ENCODE measurements around the gene BATF3. TPM values are rescaled to one million over a fixed set of nuclear protein-coding genes. Genes with fewer than 3 reads are reported as not detected.
"Not testable (repeated sequence)": the region's sequence is repeated elsewhere in the genome, so short reads cannot be mapped to it uniquely, and the experiment has no call there.

The BATF3 gene
- total RNA-seq, 1 donor from 2014 or later: 1.9 TPM

DNA sequence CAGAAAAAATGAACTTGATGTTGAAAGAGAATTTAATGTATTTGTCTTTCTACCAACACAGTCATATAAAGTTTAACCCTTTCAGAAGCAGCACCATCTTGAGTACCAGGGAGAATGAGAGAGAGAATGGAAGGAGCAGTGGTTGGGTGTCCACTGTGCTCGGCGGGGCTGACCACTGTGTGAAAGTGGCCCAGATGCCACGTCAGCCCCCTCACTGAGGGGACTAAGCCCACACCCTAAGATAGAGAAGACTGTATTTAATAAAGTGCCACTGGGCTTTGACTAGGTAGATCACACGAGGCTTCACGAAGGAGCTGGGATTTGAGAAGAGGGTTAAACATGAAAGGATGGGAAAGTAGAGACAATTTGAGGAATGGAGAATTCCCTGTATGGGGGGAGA, 31.2 kb downstream of the BATF3 start:
- no peak for DNase-seq (ENCODE audit: low spot score)
- intact Hi-C loops (cut with DNase I): loop anchor here (5.0 to 10.0 kb wide), 2 partner anchors 124 to 316 kb away; partner anchors contain the start of genes NSL1 and TATDN3

DNA sequence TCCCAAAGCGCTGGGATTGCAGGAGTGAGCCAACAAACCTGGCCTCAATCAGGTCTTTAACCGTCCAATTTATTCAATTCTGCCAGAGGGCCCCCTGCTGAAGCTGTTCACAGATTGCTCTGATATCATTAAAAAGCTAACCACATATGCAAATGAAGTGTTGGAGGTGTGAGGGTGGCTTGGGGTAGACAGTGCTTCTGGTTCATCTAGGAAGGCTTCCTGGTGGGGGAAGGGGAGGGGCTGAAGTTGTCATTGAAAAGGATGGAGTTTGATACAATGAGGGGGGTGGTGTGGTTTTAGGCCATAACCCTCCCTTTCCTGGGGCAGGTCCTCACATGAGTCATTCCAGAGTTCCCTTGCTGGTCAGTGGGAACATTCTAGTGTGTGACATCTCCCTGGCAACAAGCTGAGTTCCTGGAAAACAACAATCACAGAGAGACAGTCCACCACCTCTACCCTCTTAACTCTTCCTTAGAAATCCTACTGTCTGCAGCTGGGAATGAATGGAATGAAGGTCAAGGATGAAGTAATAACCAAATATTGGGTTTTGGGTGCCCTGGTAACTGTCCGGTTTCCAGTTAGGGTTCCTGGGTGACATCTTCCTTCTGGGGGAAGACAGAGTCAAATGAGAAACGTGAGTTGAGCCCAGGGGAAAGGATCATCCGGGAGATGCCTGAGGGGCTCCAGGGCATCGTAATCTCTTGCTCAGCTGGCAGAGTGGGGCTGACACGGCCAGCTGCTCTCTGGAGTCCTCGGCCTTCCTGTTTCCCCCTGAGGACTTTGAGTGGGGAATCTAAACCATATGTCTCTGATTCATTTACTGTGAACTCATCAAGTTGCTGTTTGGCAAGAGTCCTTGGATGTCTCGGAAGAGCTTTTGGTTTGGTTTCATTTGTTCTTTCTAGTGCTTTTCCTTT, 32.2 kb downstream of the BATF3 start:
- DNase-seq (ENCODE audit: low spot score): no peak
- intact Hi-C loops (cut with DNase I): loop anchor here (2.0 to 10.0 kb wide), 4 partner anchors 33 to 317 kb away; partner anchors contain the start of genes ATF3, NSL1 and TATDN3

DNA sequence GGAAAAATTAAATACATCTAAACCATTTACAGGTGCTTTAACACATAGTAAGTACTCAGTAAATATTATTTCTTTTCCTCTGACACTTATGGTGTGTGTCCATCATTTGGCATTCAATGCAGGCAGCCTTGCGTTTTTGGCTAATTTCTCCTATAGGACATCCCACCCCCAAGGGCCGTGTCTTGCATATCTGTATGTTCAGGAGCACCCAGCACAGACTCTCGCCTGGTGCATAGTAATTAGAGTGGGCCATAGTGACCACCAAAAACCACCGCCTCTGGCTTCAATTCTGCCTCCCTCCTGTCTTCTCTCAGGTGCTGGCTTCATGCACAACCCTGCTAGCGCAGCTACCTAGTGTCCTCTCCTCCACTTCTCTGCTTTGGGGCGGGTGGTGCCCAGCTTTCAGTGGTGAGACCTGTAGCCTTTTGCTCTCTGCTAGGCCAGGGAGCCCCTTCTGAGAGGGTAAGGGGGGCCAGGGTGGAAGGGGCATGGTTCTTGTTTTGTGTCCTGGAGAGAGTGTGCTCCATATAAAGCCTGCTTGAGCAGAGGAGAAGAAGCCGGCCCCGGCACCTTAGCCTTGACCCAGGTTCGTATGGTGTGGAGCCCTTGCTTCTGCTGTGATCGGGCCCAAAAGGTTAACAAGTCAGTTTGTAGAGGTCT, 33.4 kb downstream of the BATF3 start:
- no peak for DNase-seq (ENCODE audit: low spot score)
- intact Hi-C loops (cut with DNase I): loop anchor here (2.0 to 10.0 kb wide), 4 partner anchors 35 to 319 kb away; partner anchors contain the start of genes ATF3, NSL1 and TATDN3

DNA sequence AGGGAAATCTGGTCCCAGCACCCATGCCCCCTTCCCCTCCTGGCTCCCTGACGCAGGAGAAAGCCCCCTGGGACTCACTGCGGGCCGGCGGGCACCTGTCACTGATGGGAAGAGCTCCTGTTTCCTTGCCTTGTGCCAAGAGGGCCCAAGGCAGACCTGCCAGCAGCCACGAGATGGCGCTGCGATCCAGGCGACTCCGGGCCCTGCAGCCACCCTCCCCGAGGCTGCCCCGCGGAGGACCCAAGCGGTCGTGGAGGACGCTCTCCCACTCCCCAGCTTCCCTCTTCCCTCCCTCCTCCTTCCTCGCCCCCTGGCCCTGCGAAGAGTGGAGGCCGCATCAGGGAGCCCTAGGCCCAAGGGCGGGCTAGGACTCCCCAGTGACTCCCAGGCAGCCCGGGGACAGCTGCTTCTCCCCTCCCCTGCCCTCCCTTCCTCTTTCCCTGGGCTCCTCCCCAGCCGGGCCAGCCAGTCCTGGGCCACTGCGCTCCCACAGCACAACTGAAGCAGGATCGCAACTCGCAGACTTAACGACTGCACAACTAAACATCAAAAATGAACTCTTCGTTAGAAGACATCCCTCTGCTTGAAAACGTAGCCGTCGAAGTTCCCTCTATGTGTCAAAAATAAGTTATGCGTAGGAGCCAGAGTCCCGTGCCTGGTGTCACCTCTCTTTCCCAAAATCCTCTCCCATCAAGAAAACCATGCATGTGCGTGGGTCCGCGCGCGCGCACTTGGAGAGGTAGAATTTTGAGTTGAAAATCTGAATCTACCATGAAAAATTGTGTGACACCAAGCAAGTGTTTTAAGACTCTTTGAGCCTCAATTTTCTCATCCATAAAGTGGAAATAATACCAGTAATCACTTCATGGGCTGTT, 34.2 kb downstream of the BATF3 start:
- peak; percentile 94 for DNase-seq (ENCODE audit: low spot score)
- intact Hi-C loops (cut with DNase I): loop anchor here (2.0 to 10.0 kb wide), 4 partner anchors 35 to 319 kb away; partner anchors contain the start of genes ATF3, NSL1 and TATDN3

DNA sequence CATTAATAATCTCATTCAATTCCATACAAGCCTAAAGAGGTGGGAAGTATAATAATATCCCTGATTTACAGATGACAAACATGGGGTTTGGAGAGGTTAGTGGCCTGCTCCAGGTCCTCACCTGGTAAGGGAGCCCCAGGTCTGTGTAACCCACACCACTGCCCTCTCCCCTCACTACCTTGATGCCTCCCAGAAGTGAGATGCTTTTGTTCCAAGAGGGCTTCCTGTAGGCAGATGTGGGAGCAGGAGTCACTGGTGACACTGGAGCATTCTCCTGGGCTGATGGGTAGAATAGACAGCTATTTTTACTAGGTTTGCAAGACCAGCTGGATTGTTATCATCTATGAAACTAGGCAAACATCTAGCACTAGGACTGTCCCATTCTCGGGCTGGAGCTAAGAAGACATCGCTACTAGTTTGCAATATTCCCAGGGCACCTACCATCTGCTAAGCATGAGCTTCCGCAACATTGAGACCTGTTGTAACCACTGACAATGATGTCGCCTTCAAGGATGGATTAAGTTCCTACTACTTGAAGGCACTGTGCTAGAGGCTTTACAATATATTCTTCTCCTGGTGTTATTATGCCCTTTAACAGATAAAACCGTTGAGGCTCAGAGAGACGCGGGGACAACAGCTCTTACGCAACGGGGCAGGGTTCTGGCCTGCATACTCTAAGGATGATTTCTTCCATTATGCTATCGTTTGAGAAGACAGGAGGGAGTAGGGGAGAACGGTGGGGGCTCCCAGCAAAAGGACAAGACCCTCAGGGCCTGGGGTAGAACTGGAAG, 35.0 kb downstream of the BATF3 start:
- DNase-seq (ENCODE audit: low spot score): no peak
- intact Hi-C loops (cut with DNase I): loop anchor here (5.0 to 10.0 kb wide), 2 partner anchors 128 to 320 kb away; partner anchors contain the start of genes NSL1 and TATDN3

DNA sequence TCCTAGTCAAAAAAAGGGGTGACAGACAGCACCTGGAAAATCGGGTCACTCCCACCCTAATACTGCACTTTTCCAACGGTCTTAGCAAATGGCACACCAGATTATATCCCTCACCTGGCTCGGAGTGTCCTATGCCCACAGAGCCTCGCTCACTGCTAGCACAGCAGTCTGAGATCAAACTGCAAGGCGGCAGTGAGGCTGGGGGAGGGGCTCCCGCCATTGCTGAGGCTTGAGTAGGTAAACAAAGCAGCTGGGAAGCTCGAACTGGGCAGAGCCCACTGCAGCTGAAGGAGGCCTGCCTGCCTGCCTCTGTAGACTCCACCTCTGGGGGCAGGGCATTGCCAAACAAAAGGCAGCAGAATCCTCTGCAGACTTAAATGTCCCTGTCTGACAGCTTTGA, 41.4 kb downstream of the BATF3 start:
- intact Hi-C loops (cut with DNase I); DNase-seq (ENCODE audit: low spot score): not testable (repeated sequence)

DNA sequence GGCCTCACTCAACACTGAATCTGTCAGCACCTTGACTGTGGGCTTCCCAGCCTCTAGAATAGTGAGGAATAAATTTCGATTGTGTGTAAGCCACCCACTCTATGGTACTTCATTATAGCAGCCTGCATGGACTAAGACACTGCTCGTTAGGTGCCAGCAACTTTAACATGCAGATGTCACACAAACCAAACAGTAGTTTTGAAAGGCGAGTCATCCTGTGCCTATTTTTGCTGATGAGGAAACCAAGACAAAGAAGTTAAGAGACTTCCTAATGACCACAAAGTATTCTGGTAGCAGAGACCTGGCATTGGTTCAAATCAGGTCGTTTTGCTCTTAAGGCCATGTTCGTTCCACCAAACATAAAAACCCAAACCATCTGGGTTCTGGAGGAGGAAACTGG, 42.9 kb downstream of the BATF3 start:
- intact Hi-C loops (cut with DNase I): no loop called here
- DNase-seq (ENCODE audit: low spot score): no peak

DNA sequence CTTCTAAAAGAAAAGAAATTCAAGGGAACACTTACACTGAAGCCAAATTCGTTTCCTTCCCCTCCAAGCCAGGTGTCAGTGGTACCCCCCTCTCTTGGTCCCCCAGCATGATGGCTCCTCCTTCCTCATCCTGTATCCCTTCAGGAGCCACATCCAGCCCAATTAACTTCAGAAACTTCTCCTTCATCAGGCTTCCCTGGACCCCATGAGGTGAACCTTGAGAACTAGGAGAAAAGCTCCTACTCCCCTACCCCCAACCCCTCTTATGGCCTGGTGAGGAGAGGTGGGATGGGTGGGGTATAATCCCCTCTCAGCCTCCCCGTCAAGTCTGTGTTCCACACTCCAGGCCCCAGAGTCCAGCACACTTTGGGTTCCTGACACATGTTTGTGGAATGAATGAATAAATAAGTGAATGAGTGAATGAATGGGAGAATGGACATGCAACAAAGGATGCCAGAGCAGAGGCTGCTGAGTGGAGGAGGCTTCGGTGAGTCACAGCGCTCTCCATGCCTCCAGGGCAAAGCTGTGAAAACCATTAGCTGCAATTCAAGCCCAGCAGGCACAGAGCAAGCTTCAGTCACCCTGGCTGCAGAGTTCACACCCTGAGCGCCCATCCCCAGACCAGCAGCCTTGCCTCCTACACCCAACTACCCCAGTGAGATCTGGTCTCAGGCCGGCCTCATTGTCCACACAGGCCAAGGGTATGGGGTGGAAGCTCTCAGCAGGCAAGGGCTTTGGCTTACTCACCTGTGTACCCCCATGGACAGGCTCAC, 43.8 kb downstream of the BATF3 start:
- DNase-seq (ENCODE audit: low spot score): no peak

DNA sequence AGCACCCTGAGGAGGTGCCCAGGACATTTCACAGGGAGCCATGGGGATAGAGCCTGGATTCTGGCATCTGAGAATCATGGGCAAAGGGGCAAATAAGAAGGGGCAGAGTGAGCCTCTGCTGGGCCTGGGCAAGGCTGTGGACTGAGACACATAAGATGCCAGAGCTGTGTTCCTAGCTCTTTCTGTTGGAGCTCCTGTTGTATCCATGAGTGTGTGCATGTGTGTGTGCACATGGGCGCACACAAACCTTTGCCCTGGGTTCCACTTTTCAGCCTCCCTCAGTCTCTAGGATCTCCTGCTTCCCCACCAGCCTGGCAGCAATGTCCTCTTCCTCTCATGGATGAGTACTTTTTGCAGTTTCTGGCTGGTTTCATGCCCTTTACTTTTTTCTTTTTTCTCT, 47.0 kb downstream of the BATF3 start:
- intact Hi-C loops (cut with DNase I): no loop called here
- no peak for DNase-seq (ENCODE audit: low spot score)

More for the DNA sequence above, 43.8 kb downstream of the BATF3 start:
- intact Hi-C loops (cut with DNase I): no loop called here

DNA sequence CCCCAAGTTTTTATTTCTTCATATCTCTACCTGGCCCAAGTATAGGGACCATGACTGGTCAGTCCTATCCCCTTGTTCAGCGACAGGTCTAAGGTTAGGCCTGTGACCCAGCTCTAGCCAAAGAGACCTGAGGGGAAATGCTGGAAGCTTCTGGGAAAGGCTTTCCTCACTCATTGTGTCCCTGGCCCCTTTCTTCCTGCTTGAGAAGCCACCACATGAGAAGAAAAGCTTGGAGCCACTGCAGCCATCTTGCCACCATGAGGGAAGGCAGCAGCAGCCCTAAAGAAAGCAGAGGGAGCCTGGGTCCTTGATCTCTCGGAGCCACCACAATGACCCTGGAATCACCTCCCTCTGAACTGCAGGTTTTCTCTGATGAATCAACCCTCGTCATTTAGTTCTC, 47.7 kb downstream of the BATF3 start:
- intact Hi-C loops (cut with DNase I): no loop called here
- DNase-seq (ENCODE audit: low spot score): no peak

DNA sequence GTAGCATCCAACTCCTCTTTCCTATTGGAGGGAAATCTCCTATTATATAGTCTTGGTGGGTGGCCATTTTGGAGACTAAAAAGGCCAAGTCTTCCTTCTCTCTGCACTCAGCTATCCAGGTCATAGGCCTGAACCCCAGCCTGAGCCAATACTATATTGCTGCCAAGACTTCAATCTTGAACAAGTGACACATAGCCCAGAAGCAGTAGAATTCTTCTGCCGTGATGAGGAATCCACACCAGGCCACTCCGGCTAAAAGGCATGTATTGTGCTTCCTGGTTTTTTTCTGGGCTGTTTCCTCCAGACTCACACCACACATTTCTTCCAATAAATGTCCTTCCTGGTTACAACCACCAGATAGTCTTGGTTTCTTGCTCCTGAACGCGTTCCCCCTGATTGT, 48.1 kb downstream of the BATF3 start:
- no peak for DNase-seq (ENCODE audit: low spot score)
- intact Hi-C loops (cut with DNase I): no loop called here

DNA sequence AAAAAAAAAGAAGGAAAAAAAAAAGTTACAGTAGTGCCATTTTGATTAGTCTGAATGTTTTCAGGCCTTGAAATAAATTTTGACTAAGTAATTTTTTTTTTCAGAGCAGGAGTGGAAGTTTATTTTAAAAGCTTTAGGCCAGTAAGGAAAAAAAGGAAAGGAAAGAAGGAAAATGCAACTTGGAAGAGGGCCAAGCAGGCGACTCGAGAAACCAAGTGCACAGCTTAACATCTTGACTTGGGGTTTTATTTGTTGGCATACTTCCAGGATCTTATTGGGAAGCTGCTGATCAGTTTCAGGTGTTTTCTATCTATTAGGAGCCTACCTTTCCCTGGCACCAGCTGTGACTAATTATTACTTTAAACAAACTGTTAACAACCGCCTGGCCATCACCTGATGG, 49.4 kb downstream of the BATF3 start:
- intact Hi-C loops (cut with DNase I): no loop called here
- DNase-seq (ENCODE audit: low spot score): no peak

DNA sequence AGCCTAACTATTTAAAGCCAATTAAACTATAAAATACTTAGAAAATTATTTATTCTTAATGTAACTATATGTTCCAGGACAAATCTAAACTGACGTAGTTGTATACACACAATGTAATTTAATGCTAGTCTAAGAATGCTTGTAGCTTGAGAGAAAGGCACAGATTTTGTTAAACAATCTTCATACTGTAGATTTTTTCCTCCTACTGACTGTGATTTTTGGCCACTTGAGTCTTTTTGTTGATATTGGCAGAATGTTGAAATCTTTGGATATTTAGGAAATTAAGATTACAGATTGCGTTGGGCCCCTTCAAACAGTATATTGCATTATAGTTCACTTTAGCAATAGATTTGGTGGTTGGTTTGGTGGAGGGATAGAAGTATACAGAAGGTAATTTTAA, 50.6 kb downstream of the BATF3 start:
- intact Hi-C loops (cut with DNase I): no loop called here
- no peak for DNase-seq (ENCODE audit: low spot score)

DNA sequence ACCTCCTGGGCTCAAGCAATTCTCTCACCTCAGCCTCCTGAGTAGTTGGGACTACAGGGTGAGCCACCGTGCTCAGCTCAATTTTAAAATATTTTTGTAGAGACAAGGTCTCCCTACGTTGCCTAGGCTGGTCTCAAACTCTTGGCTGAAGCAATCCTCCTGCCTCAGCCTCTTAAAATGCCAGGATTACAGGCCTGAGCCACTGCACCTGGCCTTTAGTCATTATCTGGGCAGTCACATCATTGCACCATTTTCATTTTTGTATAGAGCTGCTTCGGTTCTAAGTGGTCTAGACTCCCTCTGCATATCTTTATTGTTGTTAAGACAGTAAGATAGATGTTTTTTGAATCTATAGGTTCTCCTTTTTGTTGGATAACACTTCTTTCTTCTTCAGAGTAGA, 51.2 kb downstream of the BATF3 start:
- intact Hi-C loops (cut with DNase I): no loop called here
- DNase-seq (ENCODE audit: low spot score): no peak

DNA sequence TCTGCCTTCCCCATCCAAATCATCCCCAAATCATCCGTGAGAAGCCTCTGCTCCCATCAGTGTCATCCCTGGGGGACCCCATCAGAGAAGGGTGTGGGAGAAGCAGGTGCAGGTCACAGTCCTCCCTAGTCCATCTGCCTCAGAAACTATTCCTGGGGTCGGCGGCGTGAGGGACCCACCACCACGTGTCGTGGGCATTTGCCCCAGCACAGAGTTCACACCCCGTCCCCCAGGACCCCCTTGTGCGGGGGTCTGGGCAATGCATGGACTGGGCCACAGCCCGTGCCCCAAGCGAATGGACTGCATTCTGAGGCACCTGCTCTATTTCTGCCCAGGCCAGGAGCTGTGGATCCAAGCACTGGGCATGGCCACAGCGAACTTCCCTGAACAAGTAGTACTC, 52.6 kb downstream of the BATF3 start:
- DNase-seq (ENCODE audit: low spot score): no peak
- intact Hi-C loops (cut with DNase I): no loop called here

DNA sequence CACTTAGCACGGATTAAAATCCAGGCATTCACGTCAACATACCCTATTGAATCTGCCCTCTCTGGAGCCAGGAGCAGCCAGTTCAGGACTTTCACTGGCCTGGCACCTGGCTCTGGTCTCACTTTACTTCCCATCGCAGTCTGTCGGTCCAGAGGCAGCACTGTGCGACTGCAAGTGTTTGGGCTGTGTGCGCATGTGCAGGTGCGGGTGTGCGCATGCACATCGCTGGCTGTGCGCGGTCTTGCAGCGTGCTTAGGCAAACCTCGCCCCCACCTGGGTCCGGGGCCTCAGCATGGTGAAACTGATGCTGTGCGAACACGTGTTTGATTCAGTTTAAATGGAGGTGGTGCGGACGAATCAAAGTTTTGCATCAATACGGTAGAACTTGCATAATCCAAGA, 53.1 kb downstream of the BATF3 start:
- intact Hi-C loops (cut with DNase I): no loop called here
- DNase-seq (ENCODE audit: low spot score): no peak

DNA sequence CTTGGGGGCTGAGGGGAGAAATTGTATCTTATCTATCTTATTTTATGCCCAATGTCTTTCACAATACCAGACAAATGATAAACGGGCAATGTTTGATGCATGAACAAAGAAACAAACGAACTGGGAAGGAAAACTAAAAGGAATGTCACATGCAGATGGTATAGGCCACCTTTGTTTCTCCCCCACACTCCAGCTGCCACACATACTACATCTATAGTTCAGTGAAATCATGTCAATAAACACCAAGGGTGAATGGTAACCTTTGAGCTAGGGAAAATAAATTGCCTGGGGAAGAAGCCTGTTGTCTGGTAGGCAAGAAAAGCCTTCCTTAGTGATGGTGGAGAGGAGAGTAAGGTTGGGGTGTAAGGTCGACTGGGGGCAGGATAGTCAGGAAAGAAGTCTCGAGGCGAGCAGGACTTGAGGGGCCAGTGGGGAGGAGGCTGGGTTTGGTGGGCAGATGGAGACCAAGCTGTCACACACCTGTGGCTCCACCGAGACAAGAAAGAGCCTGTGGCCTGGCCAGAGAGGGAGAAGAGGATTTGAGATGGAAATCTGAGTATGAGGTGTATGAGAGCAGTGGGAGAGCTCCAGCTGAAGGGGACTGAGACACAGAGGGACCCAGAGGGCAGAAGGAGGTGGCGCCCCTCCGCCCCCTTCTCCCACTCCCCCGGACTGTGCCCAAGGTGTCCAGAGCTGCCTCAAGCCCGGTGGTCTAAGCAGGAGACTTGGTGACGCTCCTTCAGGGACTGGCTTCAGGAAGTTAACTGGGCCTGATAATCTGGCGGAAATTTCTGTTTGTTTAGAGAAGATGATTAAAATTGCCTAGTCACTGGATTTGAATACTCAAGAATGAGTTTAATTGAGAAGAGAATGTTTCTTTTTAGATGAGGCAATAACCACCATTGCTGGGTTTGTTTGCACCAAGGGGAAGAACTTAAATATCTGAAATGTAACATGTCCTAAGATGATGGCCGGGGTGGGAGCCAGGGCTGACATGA, 53.8 kb downstream of the BATF3 start:
- no peak for DNase-seq (ENCODE audit: low spot score)
- intact Hi-C loops (cut with DNase I): no loop called here
